Activated naive CD8-positive, alpha-beta T cell treated with anti-CD3 and anti-CD28 coated beads, Interleukin-2, amount 50 U/mL, for 16 hours (primary cell): ENCODE data around the gene APBA3.
A peak's percentile ranks its signal among the peaks of the same experiment; 100 is the strongest.

Experiments used
- DNase-seq: peaks from one replicate; pipeline ENCODE4 v3.0.0-alpha.2; 2020; ENCODE audit warnings: low read depth, low spot score

Gene APBA3

GRCh38 chr19:3788996-3789778 is 27.7 kb upstream of the APBA3 start:
- DNase-seq = no peak

DNA sequence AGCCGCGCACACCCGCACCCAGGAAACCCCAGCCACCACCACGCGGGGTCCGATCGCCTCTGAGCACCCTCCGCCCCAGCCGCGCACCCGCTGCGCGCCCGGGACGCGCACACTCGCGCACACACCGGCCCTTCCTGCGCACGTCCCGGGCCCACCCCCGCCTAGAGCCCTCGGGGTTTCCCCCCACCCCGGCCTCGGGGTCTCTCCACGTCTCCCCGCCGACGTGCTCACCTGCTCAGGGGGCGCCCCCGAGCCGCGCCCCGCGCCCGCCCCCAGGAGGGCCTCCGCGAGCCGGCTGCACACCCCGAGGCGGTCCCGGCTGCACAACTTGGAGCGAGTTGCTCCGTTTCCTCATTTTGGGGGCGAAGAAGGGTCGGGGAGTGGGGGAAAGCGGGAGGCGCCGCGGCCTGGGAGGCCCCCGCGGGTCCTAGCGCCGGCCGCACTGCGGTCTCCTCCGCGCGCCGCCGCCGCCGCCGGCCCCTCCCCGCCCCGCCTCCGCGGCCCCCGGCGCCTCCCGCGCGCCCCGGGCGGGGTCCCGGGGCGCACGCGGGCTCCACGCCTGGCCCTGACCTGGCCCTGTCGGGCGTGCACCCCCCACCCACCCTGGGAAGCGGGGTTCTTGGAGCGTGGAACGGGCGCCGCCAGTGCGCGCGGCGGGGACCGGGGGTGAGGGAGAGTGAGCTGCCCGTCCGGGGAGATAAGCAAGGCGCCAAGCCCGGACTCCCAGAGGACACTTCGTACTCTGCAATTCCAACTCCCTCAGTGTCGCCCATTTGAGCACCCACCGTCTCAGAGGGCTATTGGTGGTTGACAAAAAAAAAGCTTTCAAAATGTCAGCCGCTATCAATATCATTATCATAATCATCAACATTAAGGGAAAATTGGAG is 24.7 kb upstream of the APBA3 start, which contains the start of gene MATK:
TSS of gene MATK (minus strand) at position 444 of the 887 bp plus-strand sequence. CDS start 1,246 bp downstream, outside the sequence.
- no peak for DNase-seq

GRCh38 chr19:3785451-3785937 is 24.0 kb upstream of the APBA3 start:
- DNase-seq = peak; percentile 14

DNA sequence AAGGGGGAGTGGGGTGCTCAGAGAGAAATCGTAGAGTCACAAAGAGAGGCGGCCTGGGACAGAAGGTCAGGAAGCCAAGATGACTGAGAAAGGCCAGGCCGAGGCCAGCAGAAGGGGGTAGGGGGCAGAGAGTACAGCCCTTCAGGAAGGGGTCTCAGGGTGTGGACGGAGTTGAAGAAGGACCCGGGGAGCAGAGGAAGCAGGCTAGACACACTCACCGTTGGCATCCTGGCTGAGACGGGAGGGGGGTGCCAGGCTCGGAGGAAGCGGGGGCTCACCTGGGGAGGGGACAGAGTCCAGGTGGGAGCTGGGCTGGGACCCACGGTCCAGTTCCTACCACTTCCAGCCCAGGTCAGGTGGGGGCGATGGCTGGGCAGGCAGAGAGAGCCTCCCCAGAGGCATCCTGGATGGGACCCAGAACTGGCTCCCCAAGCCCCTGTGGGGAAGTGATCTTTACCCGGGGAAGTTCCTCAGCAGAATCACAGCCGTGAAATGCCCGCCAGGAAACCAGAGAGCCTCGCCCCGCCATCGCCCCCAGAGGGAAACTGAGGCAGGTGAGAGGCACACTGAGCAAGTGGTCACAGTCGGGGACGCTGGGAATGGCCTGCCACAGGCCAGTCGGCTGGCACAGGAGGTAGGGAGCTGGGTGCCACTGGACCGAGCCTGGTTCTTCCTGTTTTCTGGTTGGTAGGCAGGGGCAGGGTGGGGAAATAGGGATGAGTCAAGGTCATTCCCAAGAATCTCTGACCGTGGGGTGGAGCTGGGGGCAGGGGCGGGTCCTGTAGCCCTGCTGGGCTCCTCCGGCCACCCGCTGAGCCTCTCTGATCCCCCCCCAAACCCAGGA is 23.3 kb upstream of the APBA3 start:
- DNase-seq = no peak

GRCh38 chr19:3783660-3784584 is 22.4 kb upstream of the APBA3 start:
- DNase-seq = no peak

- DNase-seq = no peak
These were observed 21.4 kb upstream of the APBA3 start for GRCh38 chr19:3782903-3783302.

GRCh38 chr19:3782330-3782729 is 20.8 kb upstream of the APBA3 start:
- DNase-seq = no peak

DNA sequence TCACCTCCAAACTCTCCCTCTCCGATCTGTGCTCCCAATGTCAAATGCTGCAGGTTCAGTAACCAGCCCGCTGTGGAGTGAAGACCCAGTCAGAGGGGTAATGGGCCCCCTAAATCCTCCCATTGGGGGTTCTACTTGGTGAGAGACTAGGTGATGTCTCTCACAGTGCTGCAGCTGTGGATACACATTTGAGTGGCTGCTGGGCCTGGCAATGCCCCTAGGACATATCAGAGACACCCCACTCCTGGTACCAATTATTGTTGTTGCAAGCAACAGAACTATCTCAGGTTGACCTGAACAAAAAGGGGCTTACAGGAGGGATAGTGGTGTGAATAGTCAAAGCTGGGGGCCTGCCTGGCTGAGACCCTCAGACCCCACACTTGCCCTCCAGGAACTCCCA is 20.1 kb upstream of the APBA3 start:
- no peak for DNase-seq

- DNase-seq = no peak
These were observed 19.4 kb upstream of the APBA3 start for GRCh38 chr19:3780786-3781304.

GRCh38 chr19:3778899-3779723 is 17.6 kb upstream of the APBA3 start:
- DNase-seq = no peak

DNA sequence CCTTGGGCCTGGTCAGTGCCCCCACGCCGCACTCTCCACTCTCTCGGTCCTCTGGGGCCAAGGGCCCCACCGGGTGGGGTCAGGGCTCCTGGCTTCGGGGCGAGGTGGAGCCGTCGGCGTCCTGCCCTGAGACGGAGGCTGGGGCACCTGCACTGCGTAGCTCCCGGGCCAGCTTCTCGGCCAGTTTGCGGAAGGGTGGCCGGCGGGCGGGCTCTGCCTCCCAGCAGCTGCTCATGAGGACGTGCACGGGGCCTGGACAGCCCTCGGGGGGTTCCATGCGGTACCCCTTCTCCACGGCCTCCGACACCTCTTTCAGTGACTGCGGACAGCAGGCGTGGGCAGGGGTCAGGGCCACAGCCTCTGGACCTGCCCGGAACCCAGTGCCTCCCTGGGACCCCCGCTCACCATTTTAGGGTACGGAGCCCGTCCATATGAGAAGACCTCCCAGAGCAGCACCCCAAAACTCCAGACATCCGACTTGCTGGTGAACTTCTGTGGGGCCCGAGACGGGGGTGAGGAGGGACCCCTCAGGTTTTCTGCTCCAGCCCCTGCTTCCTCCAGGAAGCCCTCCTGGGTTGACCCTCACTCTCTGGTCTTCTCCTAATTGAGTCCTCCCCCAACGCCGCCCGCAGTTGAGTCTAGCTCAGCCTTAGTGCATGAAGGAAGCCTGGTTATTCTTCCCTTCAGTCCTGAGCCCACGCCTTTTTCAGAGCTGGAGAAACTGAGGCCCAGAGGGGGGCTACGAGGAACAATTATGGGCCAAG is 16.8 kb upstream of the APBA3 start:
- no peak for DNase-seq

GRCh38 chr19:3776479-3777040 is 15.1 kb upstream of the APBA3 start:
- no peak for DNase-seq

DNA sequence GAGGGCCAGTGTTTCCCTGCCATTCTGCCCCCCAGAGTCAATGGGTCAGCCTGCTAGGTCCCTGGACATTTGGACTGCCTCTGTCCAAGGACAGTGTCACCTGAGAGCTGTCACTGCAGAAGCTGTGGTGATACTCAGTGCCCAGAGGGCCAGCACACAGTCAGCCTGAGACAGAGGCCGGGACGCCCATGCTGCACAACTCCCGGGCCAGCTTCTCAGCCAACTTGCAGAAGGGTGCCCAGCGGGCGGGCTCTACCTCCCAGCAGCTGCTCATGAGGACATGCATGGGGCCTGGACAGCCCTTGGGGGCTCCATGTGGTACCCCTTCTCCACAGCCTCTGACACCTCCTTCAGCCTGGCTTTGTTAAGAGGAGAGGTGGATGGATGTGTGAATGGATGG is 14.3 kb upstream of the APBA3 start:
- DNase-seq = no peak

GRCh38 chr19:3775374-3775711 is 13.9 kb upstream of the APBA3 start:
- no peak for DNase-seq

DNA sequence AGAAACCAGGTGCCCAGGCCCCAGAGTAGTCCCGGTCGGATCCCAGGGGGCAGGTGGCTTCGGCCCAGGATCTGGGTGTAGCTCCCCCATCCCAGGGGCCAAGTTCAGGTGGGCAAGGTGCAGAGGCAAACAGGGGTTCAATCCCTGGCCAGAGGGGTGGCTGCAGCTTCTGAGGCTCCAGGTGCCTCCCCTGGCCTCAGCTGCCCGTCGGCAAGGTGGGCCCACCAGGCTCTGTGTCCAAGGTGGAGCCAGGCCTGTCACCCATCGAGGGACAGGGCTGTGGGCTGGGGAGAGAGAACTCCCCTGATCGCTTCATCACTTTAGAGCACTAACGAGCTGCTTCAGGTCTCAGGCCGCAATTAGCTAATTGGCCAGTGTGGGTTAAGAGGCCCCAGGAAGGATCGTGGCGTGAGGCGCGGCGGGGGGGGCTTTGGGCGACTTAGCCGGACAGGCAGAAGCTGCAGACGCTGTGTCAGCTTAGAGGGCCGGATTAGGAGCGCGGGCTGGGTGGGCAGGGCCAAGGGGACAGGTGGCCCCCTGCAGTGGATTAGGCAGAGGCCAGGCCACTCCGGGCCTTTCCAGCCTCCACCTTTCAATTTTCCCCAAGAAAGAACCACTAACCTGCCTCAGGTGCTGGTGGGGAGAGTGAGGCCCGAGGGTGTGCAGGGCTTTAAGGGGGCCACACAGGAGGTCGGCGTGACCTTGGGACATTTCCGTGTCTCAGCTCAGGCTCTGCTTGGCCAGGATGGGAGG is 13.3 kb upstream of the APBA3 start:
- DNase-seq = no peak

DNA sequence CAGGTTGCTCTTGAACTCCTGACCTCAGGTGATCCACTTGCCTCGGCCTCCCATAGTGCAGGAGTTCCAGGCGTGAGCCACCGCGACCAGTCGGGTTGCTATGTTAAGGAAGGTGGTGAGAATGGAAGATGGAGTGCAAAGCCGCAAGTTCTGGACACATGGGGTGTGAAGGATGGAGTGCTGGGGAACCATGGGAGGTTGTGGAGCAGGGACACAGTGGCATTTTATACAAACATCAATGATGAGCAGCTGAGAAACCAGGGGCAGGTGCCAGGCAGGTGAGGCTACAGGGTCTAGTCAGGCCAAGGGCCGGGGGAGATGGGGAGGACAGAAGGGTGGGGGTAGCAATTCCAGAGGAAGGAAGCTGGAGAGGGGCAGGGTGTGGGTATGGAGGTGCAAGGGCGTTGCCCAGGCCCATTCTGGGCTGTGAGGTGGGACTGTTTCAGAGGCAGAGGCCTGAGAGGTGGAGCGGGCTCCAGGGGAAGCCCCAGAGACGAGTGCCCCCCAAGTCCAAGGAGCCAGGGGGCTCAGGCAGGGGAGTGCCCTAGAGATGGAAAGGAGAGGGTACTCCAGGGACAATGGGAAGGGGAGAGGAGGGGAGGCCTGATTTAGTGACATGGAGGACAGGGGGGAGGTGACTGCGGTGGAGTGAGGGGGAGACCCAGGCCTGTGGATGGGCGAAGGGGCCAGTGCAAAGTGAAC is 12.5 kb upstream of the APBA3 start:
- DNase-seq = no peak

DNA sequence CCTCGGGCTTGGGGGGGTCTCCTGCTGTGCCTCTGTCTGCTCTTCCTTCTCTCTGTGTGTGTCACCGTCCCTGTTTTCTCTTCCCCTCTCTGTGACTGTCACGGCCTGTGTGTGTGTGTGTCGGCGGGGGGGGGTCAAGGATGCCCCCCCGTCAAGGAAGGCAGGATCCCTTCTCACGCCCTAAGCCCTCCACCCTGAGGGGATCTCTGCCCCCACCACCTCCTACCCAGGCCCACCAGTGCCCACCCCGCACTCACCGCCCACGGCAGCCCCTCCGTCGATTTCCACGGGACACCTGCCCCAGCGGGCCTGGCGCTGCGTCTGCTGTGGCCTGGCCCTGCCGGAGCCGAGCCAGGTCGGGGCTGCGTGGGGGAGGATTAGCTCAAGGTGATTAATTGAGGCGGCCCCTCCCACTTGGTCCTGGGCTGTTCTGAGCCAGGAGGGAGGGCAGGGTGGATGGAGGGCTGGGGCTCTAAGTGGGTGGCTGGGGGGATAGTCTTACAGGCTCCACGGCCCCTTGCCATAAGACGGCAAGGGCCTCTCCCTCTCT is 10.5 kb upstream of the APBA3 start, which contains the start of gene RAX2:
TSS of gene RAX2 (minus strand) at position 323 of the 550 bp plus-strand sequence. CDS start 486 bp downstream, outside the sequence.
- no peak for DNase-seq
